Subcutaneous abdominal adipose tissue (tissue), 5 donors: ENCODE data around the gene SLC22A23.
A peak's percentile ranks its signal among the peaks of the same experiment; 100 is the strongest.

Experiments used
- H3K27ac ChIP-seq: one replicate; pipeline ENCODE4 v1.7.0; 2013; ENCODE audit warnings: low read depth, mild to moderate bottlenecking, inconsistent platforms, low read length, moderate library complexity
- H3K27me3 ChIP-seq, 5 donors: one replicate each; pipeline ENCODE4 v1.7.0; 2013; ENCODE audit warnings: low read length in 5 of 5, inconsistent platforms in 1 of 5; ENCODE audit not compliant: control insufficient read depth in 5 of 5, insufficient read depth in 4 of 5
- H3K36me3 ChIP-seq, 5 donors: one replicate each; pipeline ENCODE4 v1.7.0; 2013; ENCODE audit warnings: low read length in 5 of 5; ENCODE audit not compliant: control insufficient read depth in 5 of 5, insufficient read depth in 5 of 5
- H3K4me1 ChIP-seq, 5 donors: one replicate each; pipeline ENCODE4 v1.7.0; 2013; ENCODE audit warnings: low read length in 5 of 5, mild to moderate bottlenecking in 3 of 5, moderate library complexity in 1 of 5; ENCODE audit not compliant: control insufficient read depth in 5 of 5, insufficient read depth in 5 of 5
- H3K4me3 ChIP-seq, 5 donors: one replicate each; pipeline ENCODE4 v1.7.0; 2013; ENCODE audit warnings: low read length in 5 of 5, low read depth in 1 of 5
- H3K9ac ChIP-seq, 5 donors: one replicate each; pipeline ENCODE4 v1.7.0; 2013; ENCODE audit warnings: low read length in 5 of 5, mild to moderate bottlenecking in 4 of 5, moderate library complexity in 3 of 5
- H3K9me3 ChIP-seq, 5 donors: one replicate each; pipeline ENCODE4 v1.7.0; 2013; ENCODE audit warnings: low read length in 5 of 5; ENCODE audit not compliant: control insufficient read depth in 5 of 5
- donor health status: healthy.
- donor health status: healthy.
- donor health status: healthy.
- donor health status: healthy.
- donor health status: healthy.

Gene SLC22A23

DNA sequence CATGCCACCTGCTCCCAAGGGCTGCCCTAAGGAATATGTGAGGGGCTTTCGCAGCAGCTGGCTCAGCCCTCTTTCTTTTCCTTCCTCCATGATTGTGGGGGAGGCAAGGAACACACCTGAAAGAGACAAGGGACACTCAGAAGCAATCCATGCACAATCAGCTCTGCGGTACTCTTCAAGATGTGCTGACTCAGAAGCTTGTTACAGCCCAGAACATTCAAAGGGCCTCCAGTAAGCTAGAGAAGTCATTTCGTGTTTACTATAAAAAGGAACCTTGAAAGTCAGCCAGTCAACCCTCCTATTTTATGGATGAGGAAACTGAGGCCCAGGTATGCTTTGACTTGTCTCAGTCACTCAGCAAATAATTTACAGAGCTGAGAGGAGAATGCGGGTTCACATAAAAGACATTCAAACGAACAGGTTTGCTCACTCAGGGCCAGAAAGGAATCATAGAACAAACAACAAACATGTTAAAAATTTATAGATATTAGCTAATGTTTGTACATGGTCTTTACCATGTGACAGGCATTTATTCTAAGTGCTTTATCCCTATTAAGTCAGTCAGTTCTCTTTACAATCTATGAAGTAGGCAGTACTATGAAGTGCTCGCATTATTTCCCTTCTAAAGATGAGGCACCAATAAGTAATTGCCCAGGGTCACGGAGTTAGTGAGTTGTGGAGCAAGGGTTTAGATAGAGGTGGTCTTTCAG is 37.7 kb upstream of the SLC22A23 start:
- Histone ChIP-seq H3K27me3 (no peaks in the 10 kb centered on the region), H3K9me3 (no peaks in the 10 kb centered on the region), H3K27ac (no peak overlapping the region), H3K9ac (no peak overlapping the region), H3K4me1 (peaks cover 0 to 6% (median 3%) of the 10 kb centered on the region in 5 donors), H3K4me3 (no peak overlapping the region), H3K36me3 (no peaks in the 10 kb centered on the region)

DNA sequence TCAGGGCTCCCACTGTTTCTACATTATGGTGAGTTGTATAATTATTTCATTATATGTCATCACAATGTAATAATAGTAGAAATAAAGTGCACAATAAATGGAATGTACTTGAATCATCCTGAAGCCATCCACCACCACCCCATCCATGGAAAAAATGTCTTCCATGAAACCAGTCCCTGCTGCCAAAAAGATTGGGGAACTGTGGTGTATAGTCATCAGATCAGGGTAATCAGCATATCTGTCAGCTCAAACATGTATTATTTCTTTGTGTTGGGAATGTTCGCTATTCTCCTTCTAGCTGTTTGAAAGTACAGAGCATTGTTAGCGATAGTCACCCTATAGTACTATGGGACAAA is 33.8 kb upstream of the SLC22A23 start:
- Histone ChIP-seq H3K9ac (no peak overlapping the region), H3K4me3 (no peak overlapping the region), H3K4me1 (peaks cover 0 to 13% (median 7%) of the 10 kb centered on the region in 5 donors), H3K27ac (no peak overlapping the region), H3K27me3 (no peaks in the 10 kb centered on the region), H3K9me3 (no peaks in the 10 kb centered on the region), H3K36me3 (no peaks in the 10 kb centered on the region)

DNA sequence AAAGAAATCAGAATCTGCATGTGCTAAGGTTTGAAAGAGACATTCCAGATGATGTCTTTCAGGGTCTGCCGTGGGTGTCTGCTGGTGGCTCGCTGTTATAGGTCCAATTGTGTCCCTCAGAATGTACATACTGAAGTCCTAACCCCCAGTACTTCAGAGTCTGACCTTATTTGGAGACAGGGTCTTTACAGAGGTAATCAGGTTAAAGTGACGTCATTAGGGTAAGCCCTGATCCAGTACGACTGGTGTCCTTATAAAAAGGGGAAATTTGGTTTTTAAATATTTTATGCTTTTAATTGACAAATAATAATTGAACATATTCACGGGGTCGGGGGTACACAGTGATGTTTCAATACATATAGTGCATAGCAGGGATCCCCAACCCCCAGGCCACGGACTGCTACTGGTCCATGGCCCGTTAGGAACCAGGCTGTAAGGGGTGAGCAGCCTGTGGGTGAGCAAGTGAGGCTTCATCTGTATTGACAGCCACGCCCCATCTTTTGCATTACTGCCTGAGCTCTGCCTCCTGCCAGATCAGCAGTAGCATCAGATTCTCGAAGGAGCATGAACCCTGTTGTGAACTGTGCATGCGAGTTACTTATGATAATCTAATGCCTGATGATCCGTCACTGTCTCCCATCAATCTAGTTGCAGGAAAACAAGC is 33.2 kb upstream of the SLC22A23 start:
- Histone ChIP-seq H3K4me3 (no peak overlapping the region), H3K27ac (no peak overlapping the region), H3K4me1 (peaks cover 0 to 13% (median 7%) of the 10 kb centered on the region in 5 donors), H3K27me3 (no peaks in the 10 kb centered on the region), H3K36me3 (no peaks in the 10 kb centered on the region), H3K9me3 (no peaks in the 10 kb centered on the region), H3K9ac (no peak overlapping the region)

DNA sequence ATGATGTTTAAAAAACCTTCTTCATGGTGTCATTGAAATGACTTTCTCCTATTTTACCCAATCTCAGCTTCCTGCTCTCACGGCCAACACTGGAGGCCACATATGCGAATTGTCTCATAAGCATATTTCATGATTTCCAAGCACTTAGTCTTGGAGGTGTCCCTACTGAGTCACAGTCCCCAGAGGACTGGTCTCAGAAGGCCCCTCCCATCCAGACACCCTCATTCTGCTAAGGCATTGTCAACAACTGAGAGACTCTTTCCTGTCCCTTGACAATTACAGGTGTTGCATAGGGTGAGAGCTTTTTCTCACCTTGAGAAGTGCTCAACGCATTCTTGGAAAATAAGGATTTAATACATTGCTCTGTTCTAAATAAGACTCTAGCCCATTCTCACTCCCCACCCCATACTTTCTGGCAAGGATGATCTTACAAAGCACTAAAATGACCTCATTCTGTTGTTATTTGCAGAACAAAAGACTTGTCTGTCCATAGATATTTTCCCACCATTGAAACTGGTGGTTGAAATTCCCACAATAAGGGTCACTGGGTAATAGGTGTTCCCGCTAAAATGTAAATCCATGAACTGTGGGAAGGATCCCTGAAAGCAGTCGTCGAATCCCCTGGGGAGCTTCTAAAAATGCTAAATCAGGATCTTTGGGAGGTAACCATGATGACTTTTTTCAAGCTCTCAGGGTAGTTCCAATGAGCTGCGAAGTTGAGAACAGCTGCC is 32.3 kb upstream of the SLC22A23 start:
- peak overlapping the region in 1 of 5 donors; percentile 6 for H3K9ac ChIP-seq
- no peaks in the 10 kb centered on the region for H3K27me3 ChIP-seq
- no peak overlapping the region for H3K27ac ChIP-seq
- H3K9me3 ChIP-seq: no peaks in the 10 kb centered on the region
- no peaks in the 10 kb centered on the region for H3K36me3 ChIP-seq
- H3K4me3 ChIP-seq: no peak overlapping the region
- peaks cover 0 to 13% (median 7%) of the 10 kb centered on the region in 5 donors for H3K4me1 ChIP-seq

DNA sequence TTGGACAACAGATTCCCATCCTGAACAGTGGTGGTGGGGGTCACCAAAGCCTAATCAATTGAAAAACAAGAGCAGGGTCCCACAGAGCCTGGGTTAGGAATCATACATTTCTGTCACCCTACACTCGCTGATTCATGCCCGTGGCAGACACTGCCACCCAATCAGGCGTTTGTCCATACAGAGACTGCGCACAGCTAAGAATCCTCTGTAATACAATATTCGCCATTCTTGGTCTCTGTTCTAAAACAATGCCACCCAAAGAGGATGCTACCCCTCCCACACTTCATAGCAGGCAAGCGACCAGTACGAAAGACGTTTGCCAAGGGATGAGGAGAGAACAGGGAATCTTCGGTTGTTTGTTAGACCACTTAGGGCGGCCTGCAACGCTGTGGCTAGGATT is 28.1 kb upstream of the SLC22A23 start:
- Histone ChIP-seq H3K9ac (no peak overlapping the region), H3K4me1 (peaks cover 0 to 11% (median 7%) of the 10 kb centered on the region in 5 donors), H3K36me3 (no peaks in the 10 kb centered on the region), H3K27me3 (no peaks in the 10 kb centered on the region), H3K9me3 (peaks cover 2 to 3% (median 3%) of the 10 kb centered on the region in 5 donors), H3K4me3 (no peak overlapping the region), H3K27ac (no peak overlapping the region)

DNA sequence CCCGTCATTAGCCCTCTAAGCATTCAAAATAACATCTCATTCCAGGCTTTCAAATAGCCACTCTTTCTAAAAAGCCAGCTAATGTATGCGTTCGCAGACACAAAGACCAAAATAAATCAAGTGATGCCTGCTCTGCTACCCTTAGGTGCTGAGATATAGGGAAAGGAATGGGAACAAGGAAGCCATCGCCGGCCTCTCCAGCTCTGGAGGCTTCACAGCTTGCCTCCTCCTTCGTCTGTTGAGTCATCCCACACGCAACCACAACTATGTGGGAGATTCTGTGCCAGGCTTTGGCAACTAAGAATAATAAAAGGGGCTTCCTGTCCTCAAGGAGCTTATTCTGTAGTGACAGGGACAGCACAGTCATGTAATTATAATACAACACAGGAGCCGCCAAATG is 27.3 kb upstream of the SLC22A23 start:
- Histone ChIP-seq H3K27ac (no peak overlapping the region), H3K9ac (no peak overlapping the region), H3K4me1 (peaks cover 0 to 4% (median 3%) of the 10 kb centered on the region in 5 donors), H3K9me3 (peaks cover 3 to 7% (median 5%) of the 10 kb centered on the region in 5 donors), H3K36me3 (no peaks in the 10 kb centered on the region), H3K4me3 (no peak overlapping the region), H3K27me3 (no peaks in the 10 kb centered on the region)

DNA sequence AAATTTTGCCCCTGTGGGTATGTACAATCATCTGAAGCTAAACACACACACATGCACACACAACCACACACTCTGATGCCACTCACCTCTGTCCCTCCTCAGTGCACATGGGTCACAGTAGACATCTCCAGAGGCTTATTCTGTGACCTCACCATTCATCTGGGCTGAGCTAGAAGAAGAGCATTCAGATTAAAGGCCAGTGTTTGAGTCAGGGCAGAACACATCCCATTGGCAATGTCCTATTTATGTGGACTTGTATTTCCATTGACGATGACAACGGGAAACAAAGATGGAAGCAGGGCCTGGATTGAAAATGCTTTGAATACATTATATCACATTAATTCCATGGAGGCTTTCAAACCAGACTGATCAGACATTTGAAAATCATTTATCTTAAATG is 26.8 kb upstream of the SLC22A23 start:
- Histone ChIP-seq H3K9ac (no peak overlapping the region), H3K9me3 (peaks cover 3 to 7% (median 5%) of the 10 kb centered on the region in 5 donors), H3K36me3 (no peaks in the 10 kb centered on the region), H3K27ac (no peak overlapping the region), H3K27me3 (no peaks in the 10 kb centered on the region), H3K4me3 (no peak overlapping the region), H3K4me1 (no peaks in the 10 kb centered on the region)

DNA sequence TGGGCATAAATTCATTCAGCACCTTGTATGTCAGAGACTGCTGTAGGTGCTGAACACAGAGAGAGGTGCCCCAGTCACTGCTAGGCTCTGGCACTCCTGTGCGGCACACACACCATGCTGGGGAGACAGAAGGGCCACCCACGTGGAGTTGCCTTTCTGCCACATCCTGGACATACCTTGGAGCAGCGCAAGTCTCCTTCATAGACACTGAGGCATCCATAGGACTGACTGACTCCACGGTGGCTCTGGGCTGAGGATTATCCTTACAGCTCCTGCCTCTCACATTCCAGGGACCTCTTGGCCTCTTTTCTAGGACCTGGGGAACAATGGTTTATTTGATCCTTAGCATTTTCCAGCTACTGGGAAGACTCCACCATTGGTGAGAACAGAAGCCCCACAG is 26.0 kb upstream of the SLC22A23 start:
- Histone ChIP-seq H3K27me3 (no peaks in the 10 kb centered on the region), H3K9ac (no peak overlapping the region), H3K27ac (no peak overlapping the region), H3K36me3 (no peaks in the 10 kb centered on the region), H3K4me1 (no peaks in the 10 kb centered on the region), H3K4me3 (no peak overlapping the region), H3K9me3 (peaks cover 3 to 7% (median 5%) of the 10 kb centered on the region in 5 donors)

DNA sequence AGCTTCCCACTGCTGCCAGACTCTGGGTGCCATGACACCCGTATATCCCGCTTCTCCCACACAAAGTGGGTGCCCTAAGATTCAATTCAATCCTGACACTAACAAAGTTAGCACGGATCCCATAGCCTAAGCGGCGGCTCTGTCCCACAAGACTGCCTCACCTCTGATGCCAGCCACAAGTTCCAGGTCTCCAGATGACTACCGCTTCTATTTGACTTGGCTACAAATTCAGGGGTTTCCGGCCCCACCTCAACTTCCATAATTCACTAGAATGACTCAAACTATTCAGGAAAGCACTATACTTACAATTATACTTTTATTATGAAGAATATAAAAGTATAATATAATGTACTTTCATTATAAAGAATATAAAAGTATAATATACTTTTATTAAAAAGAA is 24.8 kb upstream of the SLC22A23 start:
- H3K27ac ChIP-seq: no peak overlapping the region
- H3K9me3 ChIP-seq: peaks cover 3 to 7% (median 5%) of the 10 kb centered on the region in 5 donors
- no peaks in the 10 kb centered on the region for H3K36me3 ChIP-seq
- H3K4me3 ChIP-seq: no peak overlapping the region
- H3K27me3 ChIP-seq: no peaks in the 10 kb centered on the region
- no peaks in the 10 kb centered on the region for H3K4me1 ChIP-seq
- no peak overlapping the region for H3K9ac ChIP-seq

DNA sequence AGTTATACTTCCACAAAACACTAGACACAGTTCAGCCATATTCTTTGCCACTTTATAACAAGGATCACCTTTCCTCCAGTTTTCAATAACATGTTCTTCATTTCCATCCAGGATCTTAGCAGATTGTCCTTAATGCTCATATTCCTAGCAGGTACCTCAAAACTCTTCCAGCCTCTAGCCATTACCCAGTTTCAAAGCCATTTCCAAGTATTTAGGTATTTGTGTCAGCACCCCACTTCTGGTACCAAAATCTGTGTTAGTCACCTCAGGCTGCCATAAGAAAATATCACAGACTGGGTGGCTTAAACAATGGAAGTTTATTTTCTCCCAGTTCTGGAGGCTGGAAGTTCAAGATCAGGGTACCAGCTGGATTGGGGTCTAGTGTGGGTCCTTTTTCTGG is 23.2 kb upstream of the SLC22A23 start:
- Histone ChIP-seq H3K27me3 (no peaks in the 10 kb centered on the region), H3K27ac (no peak overlapping the region), H3K9me3 (peaks cover 3 to 7% (median 5%) of the 10 kb centered on the region in 5 donors), H3K4me1 (peaks cover 0 to under 1% (median 0%) of the 10 kb centered on the region in 5 donors), H3K9ac (no peak overlapping the region), H3K36me3 (no peaks in the 10 kb centered on the region), H3K4me3 (no peak overlapping the region)
